ENCODE data around the gene FAM3B. TPM values are rescaled to one million over a fixed set of nuclear protein-coding genes. Genes with fewer than 3 reads are reported as not detected.
A peak's percentile ranks its signal among the peaks of the same experiment; 100 is the strongest.
"Not testable (repeated sequence)": the region's sequence is repeated elsewhere in the genome, so short reads cannot be mapped to it uniquely, and the experiment has no call there.

Gene FAM3B
- total RNA-seq, 2 experiments from 2014 or later: not detected

DNA sequence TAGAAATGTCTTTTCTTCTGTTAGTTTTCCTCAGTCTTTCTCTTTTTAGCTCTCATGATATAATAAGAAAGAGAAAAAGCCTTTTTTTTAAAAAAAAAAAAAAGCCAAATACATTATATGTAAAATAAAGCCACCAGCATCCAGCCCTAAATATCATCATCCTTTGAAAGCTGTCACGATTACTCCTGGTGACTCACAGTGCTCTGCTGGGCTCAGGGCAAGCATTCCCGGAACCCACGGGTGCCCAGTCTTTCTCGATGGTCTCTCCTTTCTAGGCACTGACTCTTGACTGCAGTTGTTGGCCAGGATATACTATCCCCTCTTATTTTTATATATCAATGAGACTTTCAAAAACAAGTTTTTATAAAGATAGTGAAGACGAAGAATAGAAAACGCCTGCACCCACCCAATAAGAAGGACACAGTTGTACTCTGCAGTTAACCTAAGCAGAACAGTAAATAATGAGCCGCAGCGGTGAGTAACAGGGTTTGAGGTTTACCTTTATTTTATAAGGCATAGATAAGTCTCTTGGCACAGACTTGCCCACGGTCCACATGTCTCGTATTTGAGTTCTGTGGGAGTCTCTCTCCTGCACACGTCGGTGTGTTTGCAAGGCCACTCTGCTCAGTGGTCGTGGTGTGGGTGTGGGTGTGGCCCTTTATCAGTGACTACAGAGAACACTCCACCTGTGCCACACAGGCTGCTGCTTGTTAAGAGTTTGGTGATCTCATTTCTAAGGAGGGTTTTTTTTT lies 29.5 kb downstream of the FAM3B start:
- H3K36me3 Mint-ChIP-seq (ENCODE audit: low read depth): no peaks in the 10 kb centered on the region
- intact Hi-C loops (cut with micrococcal nuclease): no loop called here
- CTCF ChIA-PET: no interaction called here
- H3K9me3 Mint-ChIP-seq: peaks cover 5% of the 10 kb centered on the region
- no peak overlapping the region for H3K27ac Mint-ChIP-seq
- H3K4me3 Mint-ChIP-seq: no peak overlapping the region
- H3K27me3 Mint-ChIP-seq (ENCODE audit: low read depth): no peaks in the 10 kb centered on the region
- no peaks in the 10 kb centered on the region for H3K4me1 Mint-ChIP-seq (ENCODE audit: low read depth)
- DNase-seq: no peak

GRCh38 chr21:41346758-41347157 lies 30.2 kb downstream of the FAM3B start:
- no peaks in the 10 kb centered on the region for H3K36me3 Mint-ChIP-seq (ENCODE audit: low read depth)
- H3K27me3 Mint-ChIP-seq (ENCODE audit: low read depth): no peaks in the 10 kb centered on the region
- no peak overlapping the region for H3K27ac Mint-ChIP-seq
- H3K4me3 Mint-ChIP-seq: no peak overlapping the region
- CTCF ChIA-PET: no interaction called here
- H3K4me1 Mint-ChIP-seq (ENCODE audit: low read depth): no peaks in the 10 kb centered on the region
- no peak for DNase-seq
- intact Hi-C loops (cut with micrococcal nuclease): no loop called here
- peaks cover 5% of the 10 kb centered on the region for H3K9me3 Mint-ChIP-seq

DNA sequence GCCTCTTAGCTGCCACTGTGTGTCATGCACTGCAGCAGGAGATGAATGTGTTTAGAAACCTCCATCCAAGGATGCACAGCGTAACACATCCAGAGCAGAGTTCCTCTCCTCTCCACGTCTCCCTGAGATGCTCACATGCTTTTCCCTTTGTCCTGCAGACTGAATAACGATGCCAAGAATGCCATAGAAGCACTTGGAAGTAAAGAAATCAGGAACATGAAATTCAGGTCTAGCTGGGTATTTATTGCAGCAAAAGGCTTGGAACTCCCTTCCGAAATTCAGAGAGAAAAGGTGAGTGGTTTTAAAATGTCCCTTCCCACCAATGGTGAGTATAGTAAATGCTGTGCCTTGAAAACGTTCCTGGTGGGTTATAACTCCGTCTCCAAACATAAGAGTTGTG lies 31.8 kb downstream of the FAM3B start:
- H3K27ac Mint-ChIP-seq: no peak overlapping the region
- H3K9me3 Mint-ChIP-seq: no peaks in the 10 kb centered on the region
- no peak overlapping the region for H3K4me3 Mint-ChIP-seq

DNA sequence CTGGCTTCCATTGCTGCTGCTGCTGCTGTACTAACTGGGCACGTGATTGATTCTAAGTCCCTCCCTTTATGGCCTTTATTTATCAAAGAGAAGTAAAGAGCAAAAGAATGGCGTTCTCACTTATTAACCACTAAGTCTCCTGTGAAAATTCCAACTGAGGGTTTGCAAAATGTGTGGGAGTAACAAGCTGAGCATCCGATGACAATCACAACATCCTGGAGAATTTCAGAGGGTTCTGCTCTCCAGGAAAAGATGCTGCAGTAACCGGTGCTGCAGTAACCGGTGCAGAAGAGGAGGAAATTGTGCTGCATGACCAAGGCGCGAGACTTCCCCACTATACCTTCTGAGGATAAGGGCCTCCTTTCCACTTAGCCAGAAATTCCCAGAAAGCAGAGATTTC lies 32.5 kb downstream of the FAM3B start:
- DNase-seq: no peak
- Mint-ChIP-seq H3K4me1 (ENCODE audit: low read depth) (no peaks in the 10 kb centered on the region), H3K27me3 (ENCODE audit: low read depth) (no peaks in the 10 kb centered on the region), H3K27ac (no peak overlapping the region), H3K36me3 (ENCODE audit: low read depth) (no peaks in the 10 kb centered on the region), H3K9me3 (no peaks in the 10 kb centered on the region), H3K4me3 (no peak overlapping the region)
- CTCF ChIA-PET: no interaction called here
- intact Hi-C loops (cut with micrococcal nuclease): no loop called here

More for the DNA sequence above, 31.8 kb downstream of the FAM3B start:
- DNase-seq: no peak
- Mint-ChIP-seq H3K36me3 (ENCODE audit: low read depth) (no peaks in the 10 kb centered on the region), H3K4me1 (ENCODE audit: low read depth) (no peaks in the 10 kb centered on the region), H3K27me3 (ENCODE audit: low read depth) (no peaks in the 10 kb centered on the region)
- intact Hi-C loops (cut with micrococcal nuclease): no loop called here
- CTCF ChIA-PET: no interaction called here

- intact Hi-C loops (cut with micrococcal nuclease): no loop called here
- no peak overlapping the region for H3K4me3 Mint-ChIP-seq
- H3K9me3 Mint-ChIP-seq: no peaks in the 10 kb centered on the region
- no peaks in the 10 kb centered on the region for H3K4me1 Mint-ChIP-seq (ENCODE audit: low read depth)
- CTCF ChIA-PET: no interaction called here
- H3K36me3 Mint-ChIP-seq (ENCODE audit: low read depth): no peaks in the 10 kb centered on the region
- DNase-seq: no peak
- H3K27me3 Mint-ChIP-seq (ENCODE audit: low read depth): no peaks in the 10 kb centered on the region
- no peak overlapping the region for H3K27ac Mint-ChIP-seq
Measured at GRCh38 chr21:41349619-41350390, 33.2 kb downstream of the FAM3B start.

- intact Hi-C loops (cut with micrococcal nuclease): no loop called here
- CTCF ChIA-PET: no interaction called here
- Mint-ChIP-seq H3K27ac (no peak overlapping the region), H3K27me3 (ENCODE audit: low read depth) (no peaks in the 10 kb centered on the region), H3K4me3 (no peak overlapping the region), H3K9me3 (no peaks in the 10 kb centered on the region), H3K4me1 (ENCODE audit: low read depth) (no peaks in the 10 kb centered on the region), H3K36me3 (ENCODE audit: low read depth) (no peaks in the 10 kb centered on the region)
- DNase-seq: no peak
Measured at GRCh38 chr21:41350436-41351155, 34.0 kb downstream of the FAM3B start.

- intact Hi-C loops (cut with micrococcal nuclease): no loop called here
- H3K9me3 Mint-ChIP-seq: no peaks in the 10 kb centered on the region
- DNase-seq: no peak
- no peaks in the 10 kb centered on the region for H3K27me3 Mint-ChIP-seq (ENCODE audit: low read depth)
- peak overlapping the region; percentile 31 for H3K27ac Mint-ChIP-seq
- peaks cover 18% of the 10 kb centered on the region for H3K4me1 Mint-ChIP-seq (ENCODE audit: low read depth)
- H3K36me3 Mint-ChIP-seq (ENCODE audit: low read depth): no peaks in the 10 kb centered on the region
- CTCF ChIA-PET: no interaction called here
- H3K4me3 Mint-ChIP-seq: no peak overlapping the region
Measured at GRCh38 chr21:41357546-41357945, 40.9 kb downstream of the FAM3B start.

DNA sequence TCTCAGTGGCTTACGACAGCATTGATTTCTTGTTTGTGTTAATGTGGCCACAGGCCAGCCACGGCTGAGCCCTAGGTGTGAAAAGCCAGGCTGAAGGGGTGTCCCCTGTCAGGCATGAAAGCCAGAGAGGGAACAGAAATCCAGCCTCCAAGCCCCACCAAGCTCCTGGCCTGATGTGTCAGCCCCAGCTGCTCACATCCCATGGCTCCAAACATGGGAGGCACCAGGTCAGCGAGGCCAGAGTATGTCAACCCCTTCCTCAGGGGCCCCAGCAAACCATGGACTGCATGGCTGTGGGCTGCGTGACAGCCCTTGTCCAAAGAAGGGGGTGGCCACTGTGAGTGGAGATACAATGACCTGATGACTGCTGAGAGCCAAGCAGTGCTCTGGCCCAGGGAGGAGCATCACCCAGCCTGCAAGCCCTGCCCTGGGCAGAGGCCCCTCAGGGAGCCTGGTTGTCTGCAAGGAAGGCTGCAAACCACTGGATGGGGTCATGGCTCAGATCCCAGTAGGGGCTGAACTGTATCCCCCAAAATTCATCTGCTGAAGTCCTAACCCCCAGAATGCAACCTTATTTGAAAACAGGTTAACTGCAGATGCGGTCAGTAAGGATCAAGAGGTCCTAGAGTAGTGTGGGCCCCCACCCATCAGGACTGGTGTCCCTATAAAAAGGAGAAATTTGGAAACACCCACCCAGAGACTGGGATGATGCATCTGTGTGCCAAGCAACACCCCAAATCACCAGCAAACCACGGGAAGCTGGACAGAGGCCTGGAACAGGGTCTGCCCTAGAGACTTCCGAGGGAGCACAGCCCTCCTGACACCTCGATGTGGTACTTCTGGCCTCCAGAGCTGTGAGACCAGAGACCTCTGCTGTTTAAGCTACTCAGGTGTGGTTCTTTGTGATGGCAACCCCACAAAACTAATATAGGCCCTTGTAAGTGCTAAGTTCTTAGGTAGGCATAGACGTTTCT lies 41.9 kb downstream of the FAM3B start:
- H3K27ac Mint-ChIP-seq: no peak overlapping the region
- no peaks in the 10 kb centered on the region for H3K9me3 Mint-ChIP-seq
- intact Hi-C loops (cut with micrococcal nuclease): no loop called here
- CTCF ChIA-PET: interaction anchor here (1.4 kb wide), 1 partner anchor 11 kb away, joined by 4 read pairs; no protein-coding TSS in a partner anchor
- peaks cover 26% of the 10 kb centered on the region for H3K4me1 Mint-ChIP-seq (ENCODE audit: low read depth)
- H3K27me3 Mint-ChIP-seq (ENCODE audit: low read depth): no peaks in the 10 kb centered on the region
- peaks cover 4% of the 10 kb centered on the region for H3K36me3 Mint-ChIP-seq (ENCODE audit: low read depth)
- no peak for DNase-seq
- no peak overlapping the region for H3K4me3 Mint-ChIP-seq

DNA sequence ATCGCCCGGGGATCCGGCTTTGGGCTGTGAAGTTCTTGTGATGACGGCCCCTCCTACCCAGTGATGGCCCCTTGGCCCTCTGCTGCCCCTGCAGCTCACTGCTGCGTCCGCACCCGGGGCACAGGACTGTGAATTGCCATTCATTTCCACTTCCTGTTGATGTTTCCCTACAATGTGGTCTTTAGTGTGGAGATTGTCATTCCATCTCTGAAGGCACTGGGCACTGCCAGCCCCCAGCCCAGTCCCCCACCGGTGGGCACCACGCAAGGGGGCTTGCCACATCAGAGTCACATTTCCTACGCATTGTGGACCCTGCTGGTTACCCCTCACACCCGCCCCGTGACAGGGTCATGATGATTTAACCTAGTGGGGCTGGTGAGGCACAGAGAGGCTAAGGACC lies 42.7 kb downstream of the FAM3B start:
- Mint-ChIP-seq H3K9me3 (no peaks in the 10 kb centered on the region), H3K27me3 (ENCODE audit: low read depth) (no peaks in the 10 kb centered on the region), H3K27ac (no peak overlapping the region), H3K4me1 (ENCODE audit: low read depth) (peaks cover 34% of the 10 kb centered on the region), H3K36me3 (ENCODE audit: low read depth) (peaks cover 4% of the 10 kb centered on the region), H3K4me3 (no peak overlapping the region)
- CTCF ChIA-PET: interaction anchor here (1.4 kb wide), 1 partner anchor 10 kb away, joined by 4 read pairs; no protein-coding TSS in a partner anchor
- intact Hi-C loops (cut with micrococcal nuclease): no loop called here
- DNase-seq: no peak

GRCh38 chr21:41359754-41360071 lies 43.1 kb downstream of the FAM3B start:
- not testable (repeated sequence) for H3K27me3 Mint-ChIP-seq (ENCODE audit: low read depth); H3K36me3 Mint-ChIP-seq (ENCODE audit: low read depth); H3K27ac Mint-ChIP-seq; H3K4me3 Mint-ChIP-seq; DNase-seq; H3K9me3 Mint-ChIP-seq
- peaks cover 38% of the 10 kb centered on the region for H3K4me1 Mint-ChIP-seq (ENCODE audit: low read depth)
- CTCF ChIA-PET: interaction anchor here (1.4 kb wide), 1 partner anchor 10 kb away, joined by 4 read pairs; no protein-coding TSS in a partner anchor
- intact Hi-C loops (cut with micrococcal nuclease): loop anchor here (5.0 to 10.0 kb wide), 3 partner anchors 703 to 1045 kb away; partner anchors contain the start of gene UBASH3A

GRCh38 chr21:41360072-41360821 lies 43.6 kb downstream of the FAM3B start:
- intact Hi-C loops (cut with micrococcal nuclease): loop anchor here (5.0 to 10.0 kb wide), 3 partner anchors 702 to 1045 kb away; partner anchors contain the start of gene UBASH3A
- H3K4me1 Mint-ChIP-seq (ENCODE audit: low read depth): peaks cover 44% of the 10 kb centered on the region
- no peak for DNase-seq
- no peaks in the 10 kb centered on the region for H3K27me3 Mint-ChIP-seq (ENCODE audit: low read depth)
- H3K9me3 Mint-ChIP-seq: no peaks in the 10 kb centered on the region
- CTCF ChIA-PET: no interaction called here
- H3K4me3 Mint-ChIP-seq: no peak overlapping the region
- peak overlapping the region; percentile 53 for H3K27ac Mint-ChIP-seq
- H3K36me3 Mint-ChIP-seq (ENCODE audit: low read depth): peaks cover 4% of the 10 kb centered on the region

Data from activated naive CD4-positive, alpha-beta T cell treated with anti-CD3 and anti-CD28 coated beads for 36 hours (primary cell).